ENCODE data around the gene NKX1-1. TPM values are rescaled to one million over a fixed set of nuclear protein-coding genes. Genes with fewer than 3 reads are reported as not detected.

Gene NKX1-1
- total RNA-seq, 2 donors from 2014 or later = not detected

DNA sequence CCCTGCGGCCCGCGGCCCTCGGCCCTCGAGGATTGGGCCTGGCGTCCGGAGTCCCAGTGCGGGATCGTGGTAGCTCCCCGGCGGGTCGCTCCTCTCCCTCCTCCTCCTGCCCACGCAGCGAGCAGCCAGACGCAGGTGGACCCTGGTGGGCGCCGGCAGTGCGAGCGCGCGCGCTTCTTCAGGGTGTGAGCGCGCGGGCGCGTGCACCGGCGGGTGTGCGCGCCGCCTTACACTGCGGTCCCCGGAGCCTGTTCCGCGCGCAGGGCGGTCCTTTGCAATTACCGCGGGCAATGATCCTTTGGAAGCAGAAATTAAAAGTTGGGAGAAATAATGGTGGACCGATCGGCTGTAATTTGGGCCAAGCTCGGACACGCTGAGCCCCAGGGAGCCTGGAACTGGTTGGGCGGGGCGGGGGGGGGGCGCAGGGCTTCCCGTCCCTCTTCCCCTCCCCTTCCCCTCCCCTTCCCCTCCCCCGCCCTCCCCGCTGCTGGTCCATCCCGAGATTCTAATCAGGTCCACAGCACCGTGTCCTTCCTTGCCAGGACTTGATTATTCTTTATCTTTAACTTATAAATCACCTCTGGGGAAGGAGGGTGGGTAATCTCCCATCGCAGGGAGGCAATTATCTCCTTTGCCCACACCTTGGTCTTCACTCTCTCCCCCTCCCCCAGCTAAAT lies 1.6 kb upstream of the NKX1-1 start:
- no peaks in the 10 kb centered on the region for H3K4me1 ChIP-seq
- no peaks in the 10 kb centered on the region for H3K36me3 ChIP-seq
- intact Hi-C loops (cut with DNase I) = no loop called here
- no peak overlapping the region for H3K9ac ChIP-seq (ENCODE audit: low read depth in 2 of 2, low read length in 2 of 2)
- no peak overlapping the region for H3K27ac ChIP-seq
- no peak overlapping the region for H3K4me3 ChIP-seq
- DNase-seq = no peak
- peaks cover 75% of the 10 kb centered on the region for H3K27me3 ChIP-seq
- TF ChIP-seq, protein P1, sequence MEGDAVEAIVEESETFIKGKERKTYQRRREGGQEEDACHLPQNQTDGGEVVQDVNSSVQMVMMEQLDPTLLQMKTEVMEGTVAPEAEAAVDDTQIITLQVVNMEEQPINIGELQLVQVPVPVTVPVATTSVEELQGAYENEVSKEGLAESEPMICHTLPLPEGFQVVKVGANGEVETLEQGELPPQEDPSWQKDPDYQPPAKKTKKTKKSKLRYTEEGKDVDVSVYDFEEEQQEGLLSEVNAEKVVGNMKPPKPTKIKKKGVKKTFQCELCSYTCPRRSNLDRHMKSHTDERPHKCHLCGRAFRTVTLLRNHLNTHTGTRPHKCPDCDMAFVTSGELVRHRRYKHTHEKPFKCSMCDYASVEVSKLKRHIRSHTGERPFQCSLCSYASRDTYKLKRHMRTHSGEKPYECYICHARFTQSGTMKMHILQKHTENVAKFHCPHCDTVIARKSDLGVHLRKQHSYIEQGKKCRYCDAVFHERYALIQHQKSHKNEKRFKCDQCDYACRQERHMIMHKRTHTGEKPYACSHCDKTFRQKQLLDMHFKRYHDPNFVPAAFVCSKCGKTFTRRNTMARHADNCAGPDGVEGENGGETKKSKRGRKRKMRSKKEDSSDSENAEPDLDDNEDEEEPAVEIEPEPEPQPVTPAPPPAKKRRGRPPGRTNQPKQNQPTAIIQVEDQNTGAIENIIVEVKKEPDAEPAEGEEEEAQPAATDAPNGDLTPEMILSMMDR (IDR thresholded peaks at IDR 0.05) = no peak
- no peaks in the 10 kb centered on the region for H3K9me3 ChIP-seq

DNA sequence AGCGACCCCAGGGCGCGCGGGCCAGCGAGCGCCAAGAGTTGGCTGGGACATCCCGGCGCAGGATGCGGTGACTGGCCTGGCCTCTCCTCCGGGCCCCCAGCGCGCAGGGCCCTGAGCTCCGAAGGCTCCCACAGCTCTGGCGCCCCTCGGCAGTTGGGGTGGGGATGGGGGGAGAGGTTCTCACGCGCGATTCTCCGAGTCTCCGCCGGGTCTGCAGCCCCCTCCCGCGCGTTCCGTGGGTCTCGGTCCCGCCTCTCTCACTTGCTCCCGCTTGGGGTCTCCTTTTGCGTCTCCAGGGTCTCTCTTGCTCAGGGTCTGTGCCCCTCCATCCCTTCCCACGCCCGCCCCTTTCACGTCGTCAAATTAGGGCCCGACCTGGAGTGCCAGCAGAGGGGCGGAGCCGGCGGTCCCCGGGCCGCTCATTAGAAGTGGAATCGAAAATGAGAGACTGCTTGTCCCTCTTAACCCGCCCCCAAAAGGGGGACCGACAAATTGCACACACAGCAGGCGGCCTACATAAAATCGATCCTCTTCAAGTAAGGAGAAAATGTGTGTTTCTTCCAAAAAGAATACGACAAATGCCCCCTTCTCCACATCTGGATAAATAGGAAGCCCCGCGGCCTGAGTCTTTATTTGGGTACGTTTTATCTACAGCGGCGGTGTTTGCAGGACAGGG lies 877 bp upstream of the NKX1-1 start:
- no peak overlapping the region for H3K4me3 ChIP-seq
- no peaks in the 10 kb centered on the region for H3K9me3 ChIP-seq
- peak; percentile 14 for DNase-seq
- H3K9ac ChIP-seq (ENCODE audit: low read depth in 2 of 2, low read length in 2 of 2) = no peak overlapping the region
- TF ChIP-seq, protein P1 (IDR thresholded peaks at IDR 0.05) = no peak
- H3K36me3 ChIP-seq = no peaks in the 10 kb centered on the region
- no peaks in the 10 kb centered on the region for H3K4me1 ChIP-seq
- no peak overlapping the region for H3K27ac ChIP-seq
- peaks cover 82% of the 10 kb centered on the region for H3K27me3 ChIP-seq
- intact Hi-C loops (cut with DNase I) = no loop called here

- Histone ChIP-seq H3K4me3 (no peak overlapping the region), H3K36me3 (no peaks in the 10 kb centered on the region), H3K9ac (ENCODE audit: low read depth in 2 of 2, low read length in 2 of 2) (no peak overlapping the region), H3K9me3 (no peaks in the 10 kb centered on the region), H3K4me1 (no peaks in the 10 kb centered on the region), H3K27me3 (peaks cover 91% of the 10 kb centered on the region), H3K27ac (no peak overlapping the region)
- DNase-seq = peak; percentile 14
- intact Hi-C loops (cut with DNase I) = no loop called here
- TF ChIP-seq, protein P1 (IDR thresholded peaks at IDR 0.05) = no peak
These were observed 427 bp downstream of the NKX1-1 start for GRCh38 chr4:1405636-1406393.

DNA sequence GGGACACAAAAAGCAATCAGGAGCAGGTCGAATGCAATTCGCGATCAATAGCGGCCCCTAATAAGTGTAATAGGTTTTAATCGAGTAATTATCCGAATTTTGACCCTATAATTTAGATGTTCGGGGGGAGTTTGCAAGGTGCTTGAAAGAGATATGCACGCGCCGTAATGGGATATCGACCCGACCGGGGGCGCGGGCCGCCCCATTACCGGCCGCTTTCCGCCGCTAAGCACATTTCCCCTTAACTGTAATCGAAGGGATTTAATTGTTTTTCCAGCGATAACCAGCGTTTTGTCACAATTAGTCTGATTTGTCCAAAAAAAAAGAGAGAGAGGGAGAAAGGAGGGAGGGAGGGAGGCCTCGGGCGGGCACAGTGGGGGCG lies 997 bp downstream of the NKX1-1 start:
- Histone ChIP-seq H3K27ac (no peak overlapping the region), H3K27me3 (peaks cover 92% of the 10 kb centered on the region), H3K9ac (ENCODE audit: low read depth in 2 of 2, low read length in 2 of 2) (no peak overlapping the region), H3K4me3 (no peak overlapping the region), H3K36me3 (no peaks in the 10 kb centered on the region), H3K9me3 (no peaks in the 10 kb centered on the region), H3K4me1 (no peaks in the 10 kb centered on the region)
- DNase-seq = no peak
- TF ChIP-seq, protein P1 (IDR thresholded peaks at IDR 0.05) = no peak
- intact Hi-C loops (cut with DNase I) = no loop called here

- H3K27ac ChIP-seq = no peak overlapping the region
- no peaks in the 10 kb centered on the region for H3K9me3 ChIP-seq
- H3K27me3 ChIP-seq = peaks cover 90% of the 10 kb centered on the region
- no peak overlapping the region for H3K9ac ChIP-seq (ENCODE audit: low read depth in 2 of 2, low read length in 2 of 2)
- H3K36me3 ChIP-seq = no peaks in the 10 kb centered on the region
- intact Hi-C loops (cut with DNase I) = no loop called here
- DNase-seq = peak; percentile 12
- TF ChIP-seq, protein P1 (IDR thresholded peaks at IDR 0.05) = no peak
- no peaks in the 10 kb centered on the region for H3K4me1 ChIP-seq
- H3K4me3 ChIP-seq = no peak overlapping the region
These were observed 1.5 kb downstream of the NKX1-1 start for GRCh38 chr4:1404573-1405253.
